ENCODE data around the gene PHF20. TPM values are rescaled to one million over a fixed set of nuclear protein-coding genes. Genes with fewer than 3 reads are reported as not detected.

Gene PHF20
- total and polyA plus RNA-seq, 2 donors (not counting 3 experiments of a cell fraction or from before 2014, with no cell fraction given), result 25.0 to 45.8 TPM

DNA sequence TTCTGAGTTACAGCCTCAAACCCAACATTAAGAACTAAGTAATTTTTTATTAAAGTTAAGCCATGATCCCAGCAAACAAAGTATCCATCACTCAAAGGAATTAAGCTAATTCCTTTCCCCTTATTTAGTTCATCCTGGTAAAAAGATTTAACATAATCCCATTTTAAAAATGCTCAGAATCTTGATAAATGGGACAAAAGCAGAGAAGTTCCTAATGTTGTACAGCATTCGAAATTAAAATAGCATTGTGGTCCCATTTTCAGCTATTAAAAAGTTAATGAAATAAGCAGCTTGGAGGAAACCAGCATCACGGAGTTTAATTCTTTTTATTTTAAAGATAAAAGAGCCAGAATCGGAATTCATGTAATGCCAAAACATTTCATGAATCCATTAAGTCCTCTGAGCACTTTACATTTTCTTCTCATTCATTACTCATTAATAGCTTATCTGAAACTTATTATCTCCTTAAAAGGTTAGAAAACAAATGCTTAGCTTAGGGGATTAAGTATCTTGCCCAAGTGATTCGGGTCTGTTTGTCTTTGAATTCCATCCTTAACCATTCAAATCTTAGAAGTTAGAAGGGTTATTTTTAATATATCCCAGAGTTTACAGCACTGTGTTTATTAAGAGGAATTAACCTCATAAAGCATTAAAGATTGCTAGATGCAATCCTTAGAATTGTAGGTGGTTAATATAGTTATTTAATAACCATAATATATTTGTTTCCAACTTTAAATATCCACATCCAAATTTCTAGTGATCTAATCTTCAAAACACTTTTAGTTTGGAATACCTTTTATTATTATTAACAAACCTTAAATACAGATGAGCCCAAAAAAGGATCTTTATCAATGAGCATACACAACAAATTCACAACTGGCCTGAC is 41.0 kb upstream of the PHF20 start:
- H3K36me3 ChIP-seq (ENCODE audit: control insufficient read depth in 2 of 2, extremely low read depth in 1 of 2, insufficient read depth in 2 of 2, low read length in 2 of 2), result peaks cover 37 to 58% of the 10 kb centered on the region in 2 experiments
- H3K9me1 ChIP-seq (replicated peaks; ENCODE audit: control insufficient read depth, extremely low read depth, insufficient read depth, low read length), result no peaks in the 10 kb centered on the region
- CTCF ChIA-PET, result interaction anchor here (0.6 to 1.6 kb wide), 7 partner anchors 9 to 289 kb away, joined by 3 to 5 read pairs (median 4); partner anchors contain the start of gene RBM39
- POLR2A ChIA-PET, result interaction anchor here (0.6 to 3.5 kb wide), 5 partner anchors 9 to 171 kb away, joined by 3 to 22 read pairs (median 4); partner anchors contain the start of gene RBM39
- BruUV-seq (replicated peaks), result no TSS peak
- FAIRE-seq (no peak), DNase-seq (ENCODE audit: low read depth, low spot score) (no peak)
- dilution Hi-C loops (cut with MboI; ENCODE audit: extremely low pct_ligation_motif_present, low sequenced_read_pairs) (no loop called here), intact Hi-C loops (cut with micrococcal nuclease) (loop anchor here (5.0 kb wide), 1 partner anchor 41 kb away; the partner anchor contains the start of gene PHF20)
- H2AFZ ChIP-seq (ENCODE audit: low read depth, low read length), result no peak overlapping the region
- H3K27me3 ChIP-seq (ENCODE audit: control insufficient read depth in 2 of 2, insufficient read depth in 2 of 2, low read length in 2 of 2), result no peaks in the 10 kb centered on the region
- no peak overlapping the region for H3K27ac ChIP-seq (ENCODE audit: insufficient read depth, low read depth, low read length)
- peaks cover 8% of the 10 kb centered on the region for H3K4me1 ChIP-seq (ENCODE audit: control insufficient read depth, extremely low read depth, insufficient read depth, low read length)
- TF ChIP-seq POLR2AphosphoS5 (IDR thresholded peaks at IDR 0.05; ENCODE audit: insufficient read depth, low read depth, low read length) (no peak), JUN (IDR thresholded peaks at IDR 0.05; ENCODE audit: borderline replicate concordance, insufficient read depth, insufficient read length, low read depth) (no peak), MYC (IDR thresholded peaks at IDR 0.05; ENCODE audit: low read depth, low read length) (no peak), FOS (IDR thresholded peaks at IDR 0.05; ENCODE audit: borderline replicate concordance, insufficient read depth, low read length) (no peak), EZH2 (IDR thresholded peaks at IDR 0.05; ENCODE audit: borderline replicate concordance, low read depth, low read length, severe bottlenecking) (no peak), GATA2 (IDR thresholded peaks at IDR 0.05; ENCODE audit: insufficient read depth, insufficient read length, low read depth, low read length) (no peak), POLR2A (IDR thresholded peaks at IDR 0.05; ENCODE audit: low read depth, low read length) (no peak)
- TF ChIP-seq, protein P1, sequence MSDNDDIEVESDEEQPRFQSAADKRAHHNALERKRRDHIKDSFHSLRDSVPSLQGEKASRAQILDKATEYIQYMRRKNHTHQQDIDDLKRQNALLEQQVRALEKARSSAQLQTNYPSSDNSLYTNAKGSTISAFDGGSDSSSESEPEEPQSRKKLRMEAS (IDR thresholded peaks at IDR 0.05; ENCODE audit: insufficient read depth, insufficient read length), result no peak
- TF ChIP-seq, protein P2, sequence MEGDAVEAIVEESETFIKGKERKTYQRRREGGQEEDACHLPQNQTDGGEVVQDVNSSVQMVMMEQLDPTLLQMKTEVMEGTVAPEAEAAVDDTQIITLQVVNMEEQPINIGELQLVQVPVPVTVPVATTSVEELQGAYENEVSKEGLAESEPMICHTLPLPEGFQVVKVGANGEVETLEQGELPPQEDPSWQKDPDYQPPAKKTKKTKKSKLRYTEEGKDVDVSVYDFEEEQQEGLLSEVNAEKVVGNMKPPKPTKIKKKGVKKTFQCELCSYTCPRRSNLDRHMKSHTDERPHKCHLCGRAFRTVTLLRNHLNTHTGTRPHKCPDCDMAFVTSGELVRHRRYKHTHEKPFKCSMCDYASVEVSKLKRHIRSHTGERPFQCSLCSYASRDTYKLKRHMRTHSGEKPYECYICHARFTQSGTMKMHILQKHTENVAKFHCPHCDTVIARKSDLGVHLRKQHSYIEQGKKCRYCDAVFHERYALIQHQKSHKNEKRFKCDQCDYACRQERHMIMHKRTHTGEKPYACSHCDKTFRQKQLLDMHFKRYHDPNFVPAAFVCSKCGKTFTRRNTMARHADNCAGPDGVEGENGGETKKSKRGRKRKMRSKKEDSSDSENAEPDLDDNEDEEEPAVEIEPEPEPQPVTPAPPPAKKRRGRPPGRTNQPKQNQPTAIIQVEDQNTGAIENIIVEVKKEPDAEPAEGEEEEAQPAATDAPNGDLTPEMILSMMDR (IDR thresholded peaks at IDR 0.05; ENCODE audit: extremely low read depth in 1 of 2, insufficient read depth in 1 of 2, low read depth in 1 of 2, low read length in 2 of 2), result no peak
- H3K79me2 ChIP-seq (ENCODE audit: control insufficient read depth, insufficient read depth, low read length), result peaks cover 88% of the 10 kb centered on the region
- H3K4me2 ChIP-seq (ENCODE audit: insufficient read depth, low read length), result no peak overlapping the region
- peaks cover 35% of the 10 kb centered on the region for H4K20me1 ChIP-seq (replicated peaks; ENCODE audit: control insufficient read depth, extremely low read depth, insufficient read depth, low read length)
- no peak overlapping the region for H3K9ac ChIP-seq (replicated peaks; ENCODE audit: extremely low read depth, insufficient read depth, low read length)
- no peak overlapping the region for H3K4me3 ChIP-seq (replicated peaks in 1 of 3; ENCODE audit: insufficient read depth in 1 of 3, low read depth in 1 of 3, low read length in 3 of 3)
- no peaks in the 10 kb centered on the region for H3K9me3 ChIP-seq (replicated peaks; ENCODE audit: control insufficient read depth, insufficient read depth, low read length)
